GM10248 (cell line): Measurements from ENCODE around the gene MT1F.

Source experiments
- CTCF ChIA-PET: fragments of 300-600 bp; sonication (Branson Sonifier 250); formaldehyde crosslinking; extraction: SDS; loops from one replicate; lab custom pipeline; 2021; ENCODE audit warnings: antibody characterized with exemption; lab: Yijun Ruan, JAX
- POLR2A ChIA-PET: fragments of 350-650 bp; sonication (Branson Sonifier 250); formaldehyde crosslinking; extraction: SDS; loops from one replicate; lab custom pipeline; 2020; ENCODE audit warnings: antibody characterized with exemption; lab: Yijun Ruan, JAX
- DNase-seq: peaks from one replicate; pipeline ENCODE4 v3.0.0; 2012; ENCODE audit errors: extremely low spot score
- CTCF ChIP-seq: IDR thresholded peaks from 2 replicates; pipeline ENCODE4 v1.5.1; 2012; ENCODE audit warnings: mild to moderate bottlenecking, low read depth; ENCODE audit errors: extremely low read depth, missing control alignments, control extremely low read depth

Gene MT1F

GRCh38 chr16:56634715-56635440 is 22.9 kb upstream of the MT1F start:
- TF ChIP-seq CTCF, result no peak
- ChIA-PET POLR2A (no interaction called here), CTCF (no interaction called here)
- DNase-seq, result no peak

- no peak for DNase-seq
- POLR2A ChIA-PET, result no interaction called here
- CTCF ChIA-PET, result no interaction called here
- TF ChIP-seq CTCF, result no peak
Measured at GRCh38 chr16:56635441-56635967, 22.3 kb upstream of the MT1F start.

GRCh38 chr16:56636616-56637413 is 20.9 kb upstream of the MT1F start:
- POLR2A ChIA-PET, result no interaction called here
- TF ChIP-seq CTCF, result no peak
- DNase-seq, result no peak
- CTCF ChIA-PET, result no interaction called here

- POLR2A ChIA-PET, result no interaction called here
- no peak for TF ChIP-seq CTCF
- CTCF ChIA-PET, result no interaction called here
- DNase-seq, result no peak
Measured at GRCh38 chr16:56637814-56638750, 19.7 kb upstream of the MT1F start, which contains the start of gene MT1A. Gene MT1A, plus strand, starts transcription at chr16:56638666. Its CDS starts 73 bp downstream, at chr16:56638739.

- ChIA-PET POLR2A (interaction anchor here (0.6 kb wide), 1 partner anchor 63 kb away, joined by 3 read pairs; no protein-coding TSS in a partner anchor), CTCF (interaction anchor here (1.5 kb wide), 1 partner anchor 63 kb away, joined by 3 read pairs; no protein-coding TSS in a partner anchor)
Measured at GRCh38 chr16:56639045-56639444, 18.7 kb upstream of the MT1F start.

More at GRCh38 chr16:56639045-56639444, 18.7 kb upstream of the MT1F start:
- no peak for DNase-seq
- no peak for TF ChIP-seq CTCF
